ENCODE results near the gene FAR2.
"Not testable (repeated sequence)": the region's sequence is repeated elsewhere in the genome, so short reads cannot be mapped to it uniquely, and the experiment has no call there.

FAR2 gene

GRCh38 chr12:29155079-29155478 lies 6.0 kb downstream of the FAR2 start:
- no peak for DNase-seq

DNA sequence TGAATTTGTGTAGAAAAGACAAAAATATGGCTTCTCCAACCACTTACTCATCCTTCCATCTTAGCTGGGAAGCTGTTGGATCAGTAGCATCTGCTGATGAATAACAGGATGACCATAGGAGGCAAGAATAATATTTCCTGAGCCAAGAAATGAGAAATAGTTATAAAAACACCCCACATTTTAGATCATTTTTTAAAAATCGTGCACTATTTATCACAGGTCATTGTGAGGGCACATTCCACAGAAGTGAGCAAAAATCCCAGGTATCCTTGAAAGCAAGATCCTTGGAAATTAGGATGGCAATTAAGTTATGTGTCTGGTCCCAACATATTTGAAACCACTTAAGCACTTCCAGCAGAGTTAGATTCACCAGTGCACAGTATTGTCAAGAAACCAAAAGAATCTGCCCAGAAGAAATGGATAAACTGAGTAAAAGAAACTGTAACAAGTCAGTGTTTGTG lies 8.4 kb downstream of the FAR2 start:
- no peak for DNase-seq

GRCh38 chr12:29158115-29158763 lies 9.2 kb downstream of the FAR2 start:
- DNase-seq: no peak

DNA sequence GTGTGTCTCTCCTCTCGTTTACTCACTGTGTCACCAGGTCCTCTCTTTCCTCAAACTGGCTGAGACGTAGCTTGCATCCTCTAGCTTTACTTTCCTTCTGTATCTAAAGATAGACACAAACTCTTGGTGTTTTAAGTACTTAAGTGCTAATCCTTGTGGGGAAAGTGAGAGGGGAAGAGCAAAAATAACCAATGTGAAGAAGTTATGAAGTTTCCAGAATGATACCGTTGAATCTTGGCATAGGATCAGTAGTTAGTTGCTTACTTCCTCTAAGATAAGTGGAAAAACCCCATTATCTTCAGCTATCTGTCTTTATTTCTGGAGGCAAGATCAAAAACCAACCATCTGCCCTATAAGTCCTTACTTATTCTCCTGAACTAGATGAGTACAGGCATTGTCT lies 10.6 kb downstream of the FAR2 start:
- DNase-seq: no peak

DNA sequence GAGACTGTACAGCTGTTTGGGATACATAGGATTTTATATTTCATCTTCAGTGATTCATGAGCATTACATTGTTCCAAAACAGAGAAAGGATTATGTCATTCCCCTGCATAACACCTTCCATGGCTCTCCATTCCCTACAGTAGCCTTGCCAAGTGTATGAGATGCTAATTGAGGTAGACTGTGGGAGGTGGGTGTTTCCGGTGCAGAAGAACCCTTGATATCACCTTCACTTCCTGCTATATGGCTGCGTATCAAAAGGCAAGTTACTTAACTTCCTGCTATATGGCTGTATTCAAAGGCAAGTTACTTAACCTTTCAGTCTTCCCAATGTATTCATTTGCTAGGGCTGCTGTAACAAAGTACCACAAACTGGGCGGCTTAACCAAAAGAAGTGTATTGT lies 11.2 kb downstream of the FAR2 start:
- DNase-seq: no peak

DNA sequence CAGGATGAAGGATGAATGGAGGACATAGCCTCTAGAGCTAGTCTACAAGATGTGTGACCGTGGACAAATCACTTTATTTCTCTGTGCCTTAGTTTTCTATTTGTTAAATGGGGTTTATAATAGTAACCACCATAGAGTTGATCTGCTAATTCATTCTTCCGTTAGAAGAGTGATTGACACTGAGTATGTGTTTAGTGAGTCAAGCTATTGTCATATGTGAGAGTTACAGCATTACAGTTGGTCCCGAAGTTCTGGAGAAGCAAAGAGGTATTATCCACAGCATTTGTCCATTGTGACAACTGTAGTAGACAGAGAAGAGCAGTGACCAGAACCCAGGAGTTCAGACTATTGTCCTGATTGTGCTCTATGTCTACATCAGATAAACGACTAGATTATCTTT lies 14.1 kb downstream of the FAR2 start:
- no peak for DNase-seq

DNA sequence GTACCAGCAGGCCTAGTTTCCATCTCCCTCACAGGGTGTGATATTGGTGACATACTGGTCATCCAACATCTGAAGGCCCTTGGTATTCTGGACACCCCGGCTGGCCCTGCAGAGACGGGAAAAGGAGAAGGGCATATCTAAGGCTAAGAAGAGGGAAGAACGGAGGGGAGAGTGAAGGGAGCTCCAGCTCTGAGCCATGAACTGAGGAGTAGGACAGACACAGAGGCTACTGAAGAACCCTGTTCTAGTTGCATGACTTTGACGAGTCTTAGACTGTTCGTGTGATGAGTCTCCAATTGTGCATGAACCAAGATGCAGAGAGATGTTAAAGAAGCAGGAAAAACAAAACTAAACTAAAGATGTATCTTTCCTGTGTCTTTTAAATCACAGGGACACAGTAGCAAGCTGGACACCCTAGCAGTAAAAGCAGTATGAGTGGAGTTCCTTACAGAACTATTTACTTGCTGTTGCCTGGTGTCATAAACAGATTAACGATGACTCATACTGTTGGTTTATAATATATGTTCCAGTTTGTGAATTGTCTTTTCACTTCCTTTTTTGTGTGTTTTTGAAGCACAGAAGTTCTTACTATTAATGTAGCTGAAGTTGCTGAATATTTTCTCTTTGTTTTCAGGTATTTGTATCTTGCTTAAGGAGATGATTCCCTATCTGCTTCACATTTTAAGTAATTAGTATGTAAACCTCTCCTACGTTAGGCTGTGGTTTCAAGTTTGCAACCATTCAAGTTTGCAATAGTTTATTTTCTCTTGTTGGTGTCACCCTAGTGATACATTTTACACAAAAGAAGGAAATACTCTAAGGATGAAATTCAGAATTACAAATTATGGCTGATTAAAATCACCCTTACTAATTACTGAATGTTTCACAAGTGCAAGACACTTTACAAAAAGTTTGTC lies 15.7 kb downstream of the FAR2 start:
- DNase-seq: no peak

GRCh38 chr12:29167445-29167844 lies 18.4 kb downstream of the FAR2 start:
- no peak for DNase-seq

- DNase-seq: no peak
These were observed 18.9 kb downstream of the FAR2 start for GRCh38 chr12:29167988-29168387.

- DNase-seq: not testable (repeated sequence)
These were observed 20.9 kb downstream of the FAR2 start for GRCh38 chr12:29169978-29170377.

DNA sequence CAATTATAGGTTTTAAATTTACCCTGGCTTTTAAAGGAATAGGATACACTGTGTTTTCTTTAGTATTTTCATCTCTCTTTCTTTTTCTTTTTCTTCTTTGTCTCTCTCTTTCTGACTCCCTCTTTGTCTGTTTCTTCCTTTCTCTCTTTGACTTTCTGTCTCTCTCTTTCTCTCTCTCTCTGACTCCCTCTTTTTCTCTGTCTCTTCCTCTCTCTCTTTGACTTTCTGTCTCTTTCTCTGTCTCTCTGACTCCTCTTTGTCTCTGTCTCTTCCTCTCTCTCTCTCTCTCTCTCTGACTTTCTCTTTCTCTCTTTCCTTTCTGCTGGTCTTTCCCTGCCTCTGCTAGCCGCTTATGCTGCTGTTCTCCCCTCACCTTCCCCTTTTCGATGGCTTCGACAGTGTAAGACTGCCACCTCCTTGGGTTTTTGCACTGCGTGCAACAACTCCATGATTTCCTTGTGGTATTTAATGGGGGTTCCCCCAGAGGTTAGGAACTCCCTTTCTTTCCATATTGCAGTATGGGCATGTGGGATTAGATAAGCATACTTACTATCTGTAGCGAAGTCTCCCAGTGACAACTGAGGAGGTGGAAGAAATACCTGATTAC lies 21.5 kb downstream of the FAR2 start:
- DNase-seq: not testable (repeated sequence)

- DNase-seq: no peak
These were observed 22.6 kb downstream of the FAR2 start for GRCh38 chr12:29171421-29172258.

- DNase-seq: no peak
These were observed 27.9 kb downstream of the FAR2 start for GRCh38 chr12:29176941-29177340.

- not testable (repeated sequence) for DNase-seq
These were observed 33.2 kb downstream of the FAR2 start for GRCh38 chr12:29182247-29182646.

GRCh38 chr12:29187756-29188155 lies 38.7 kb downstream of the FAR2 start:
- no peak for DNase-seq

DNA sequence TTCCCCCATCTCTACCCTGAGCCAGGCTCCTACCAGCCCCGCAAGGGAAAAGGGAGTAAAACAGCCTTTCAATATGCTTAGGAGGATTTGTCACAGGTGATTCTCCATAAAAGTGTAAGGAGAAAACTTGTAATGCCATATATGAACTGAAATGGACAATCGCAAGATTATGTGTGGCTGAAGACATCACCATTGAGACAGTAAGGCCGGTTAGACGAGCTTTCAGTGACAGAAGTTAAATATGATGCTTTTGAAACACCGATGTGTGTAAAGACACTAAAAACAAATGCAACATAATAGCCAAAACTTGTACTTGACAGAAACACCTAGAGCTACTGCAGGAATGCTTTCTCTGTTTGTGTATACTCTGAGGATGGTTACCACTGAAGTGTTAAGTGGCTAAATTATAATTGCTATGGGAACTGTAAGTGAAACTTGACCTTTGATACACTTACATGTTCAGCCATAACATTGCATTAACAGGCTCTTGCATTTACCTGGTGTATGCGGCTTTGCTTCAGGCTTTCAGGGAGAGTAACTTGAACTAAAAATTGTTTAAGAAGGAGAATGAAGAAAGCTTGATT lies 42.3 kb downstream of the FAR2 start:
- no peak for DNase-seq

- DNase-seq: no peak
These were observed 49.8 kb downstream of the FAR2 start for GRCh38 chr12:29198901-29199300.

DNA sequence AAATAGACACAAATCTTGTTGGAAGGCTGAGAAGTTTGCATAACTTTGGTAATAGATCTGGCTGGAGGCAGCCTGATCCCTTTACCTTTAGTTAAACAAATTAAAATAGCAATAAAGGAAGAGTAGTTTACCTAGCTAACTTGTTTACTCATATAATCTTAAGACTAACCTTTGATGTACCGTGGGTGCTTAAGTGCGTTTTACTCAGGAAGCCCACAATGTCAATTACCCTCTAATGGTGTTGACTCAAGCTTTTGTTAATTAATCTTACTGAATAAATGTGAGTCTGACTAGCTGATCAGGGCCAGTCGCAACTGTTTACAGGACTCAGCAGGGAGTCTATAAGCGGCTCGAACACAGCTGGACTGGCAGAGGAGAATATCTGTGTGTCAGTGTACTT lies 51.5 kb downstream of the FAR2 start:
- DNase-seq: no peak

GRCh38 chr12:29201296-29201695 lies 52.2 kb downstream of the FAR2 start:
- no peak for DNase-seq

DNA sequence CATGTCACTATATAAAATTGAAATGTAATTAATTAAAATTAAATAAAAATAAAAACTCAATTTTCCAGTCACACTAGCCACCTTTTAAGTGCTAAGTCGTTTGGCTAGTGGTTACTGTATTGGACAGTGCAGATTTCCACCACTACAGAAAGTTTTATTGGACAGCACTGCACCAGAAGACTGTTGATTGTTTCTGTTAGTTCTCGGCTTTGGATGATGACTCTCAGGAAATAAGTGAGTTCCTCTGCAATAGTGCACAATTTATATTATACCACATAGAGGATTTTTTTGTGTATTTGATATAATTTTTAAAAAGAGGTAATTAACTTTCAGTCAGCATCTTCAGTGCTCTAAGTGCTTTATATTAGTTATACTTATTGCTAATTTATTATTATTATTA lies 52.7 kb downstream of the FAR2 start:
- DNase-seq: no peak

- DNase-seq: no peak
These were observed 55.4 kb downstream of the FAR2 start for GRCh38 chr12:29204521-29204920.

GRCh38 chr12:29207120-29207519 lies 58.0 kb downstream of the FAR2 start:
- no peak for DNase-seq

DNA sequence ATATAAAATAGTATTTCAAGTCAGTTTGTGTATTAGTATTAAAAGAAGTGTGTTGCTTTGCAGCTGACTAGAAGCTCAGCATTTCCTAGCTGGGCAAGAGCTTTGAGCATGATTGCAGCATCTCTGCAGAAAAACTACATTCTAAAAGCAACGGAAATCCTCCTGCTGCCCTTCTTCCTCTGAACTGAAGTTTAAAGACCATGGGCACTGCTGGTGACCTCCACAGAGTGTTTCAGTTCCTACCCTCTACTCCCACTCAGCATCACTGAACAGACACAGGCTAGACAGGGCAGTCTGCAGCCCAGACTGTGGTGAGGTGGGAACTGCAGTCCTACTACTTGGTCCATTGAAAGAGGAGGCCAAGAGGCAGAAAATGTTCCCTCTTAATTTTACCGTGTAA lies 59.0 kb downstream of the FAR2 start:
- no peak for DNase-seq

Data from cortex of kidney (tissue), 1 donor.